ENCODE data around the gene IL4. TPM values are rescaled to one million over a fixed set of nuclear protein-coding genes. Genes with fewer than 3 reads are reported as not detected.

Gene IL4
- total and polyA plus RNA-seq, 9 of the 15 experiments (the other 6 are each of a cell fraction or from before 2014, with no cell fraction given) = 0.22 to 0.62 TPM; not detected in 7

GRCh38 chr5:132666310-132667123 is 7.3 kb upstream of the IL4 start (continued):
- peak; percentile 90 for TF ChIP-seq CREB5 (CRISPR knock-in tag; IDR thresholded peaks at IDR 0.05)
- TF ChIP-seq ZNF584 (CRISPR knock-in tag; IDR thresholded peaks at IDR 0.05; ENCODE audit: low read depth) = peak; percentile 96
- TF ChIP-seq UBTF (IDR thresholded peaks at IDR 0.05; ENCODE audit: borderline replicate concordance in 1 of 2, low read depth in 2 of 2, low read length in 2 of 2) = no peak
- TF ChIP-seq ZKSCAN3 (CRISPR knock-in tag; IDR thresholded peaks at IDR 0.05) = peak; percentile 57; the same call in 1 of the 2 replicates
- peak; percentile 83 for TF ChIP-seq ILK (tag; IDR thresholded peaks at IDR 0.05; ENCODE audit: borderline replicate concordance, low read depth)
- TF ChIP-seq SMAD3 (CRISPR knock-in tag; conservative IDR thresholded peaks at IDR 0.05) = peak; percentile 96
- TF ChIP-seq ZNF668 (CRISPR knock-in tag; IDR thresholded peaks at IDR 0.05) = peak; percentile 97
- peak; percentile 80 for TF ChIP-seq STAT5B (CRISPR knock-in tag; IDR thresholded peaks at IDR 0.05)
- peak; percentile 86 for TF ChIP-seq ZBTB12 (CRISPR knock-in tag; IDR thresholded peaks at IDR 0.05)
- TF ChIP-seq ZNF140 (CRISPR knock-in tag; IDR thresholded peaks at IDR 0.05) = peak; percentile 88
- peak; percentile 81 for TF ChIP-seq SNAPC5 (CRISPR knock-in tag; IDR thresholded peaks at IDR 0.05)
- TF ChIP-seq ELK1 (CRISPR knock-in tag; IDR thresholded peaks at IDR 0.05) = no peak
- no peak for TF ChIP-seq RB1 (IDR thresholded peaks at IDR 0.05; ENCODE audit: low read depth)
- peak; percentile 92 for TF ChIP-seq TFAP4 (CRISPR knock-in tag; IDR thresholded peaks at IDR 0.05; ENCODE audit: borderline replicate concordance)
- TF ChIP-seq ZC3H8 (IDR thresholded peaks at IDR 0.05) = peak; percentile 92; the same call in 1 of the 2 replicates
- peak in 1 of 2 experiments; percentile 76; a peak in 1 of 3 replicates for TF ChIP-seq CBX3 (IDR thresholded peaks at IDR 0.05; ENCODE audit: borderline replicate concordance in 1 of 2, low read length in 2 of 2)

Data from K562 (cell line).